KOPT-K1 (cell line): ENCODE data around the gene PTAR1.
"Not testable (repeated sequence)": the region's sequence is repeated elsewhere in the genome, so short reads cannot be mapped to it uniquely, and the experiment has no call there.

Experiments
- H3K27ac ChIP-seq: fragments of 200-600 bp; sonication (generic); 2 replicates; pipeline ENCODE4 v1.5.1; 2016; ENCODE audit warnings: antibody characterized with exemption, mild to moderate bottlenecking, low read depth, low read length; ENCODE audit not compliant: poor library complexity, severe bottlenecking
- H3K36me3 ChIP-seq: fragments of 200-600 bp; sonication (generic); 2 replicates; pipeline ENCODE4 v1.5.1; 2017; ENCODE audit warnings: antibody characterized with exemption, mild to moderate bottlenecking, low read length, moderate library complexity; ENCODE audit not compliant: insufficient read depth
- H3K9me3 ChIP-seq: fragments of 200-600 bp; sonication (generic); 2 replicates; pipeline ENCODE4 v1.5.1; 2017; ENCODE audit warnings: antibody characterized with exemption, low read length, mild to moderate bottlenecking; ENCODE audit not compliant: insufficient read depth, poor library complexity, severe bottlenecking

Gene PTAR1

DNA sequence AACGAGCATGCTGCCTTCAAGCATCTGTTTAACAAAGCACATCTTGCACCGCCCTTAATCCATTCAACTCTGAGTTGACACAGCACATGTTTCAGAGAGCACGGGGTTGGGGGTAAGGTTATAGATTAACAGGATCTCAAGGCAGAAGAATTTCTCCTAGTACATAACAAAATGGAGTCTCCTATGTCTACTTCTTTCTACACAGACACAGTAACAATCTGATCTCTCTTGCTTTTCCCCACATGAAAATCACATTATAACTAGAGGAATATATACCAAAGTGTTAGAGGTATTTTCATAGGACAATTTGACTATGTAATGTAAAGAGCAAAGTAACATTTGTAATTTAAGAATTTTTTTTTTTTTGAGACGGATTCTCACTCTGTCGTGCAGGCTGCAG, 4.1 kb upstream of the PTAR1 start:
- not testable (repeated sequence) for H3K27ac ChIP-seq, H3K9me3 ChIP-seq, H3K36me3 ChIP-seq

DNA sequence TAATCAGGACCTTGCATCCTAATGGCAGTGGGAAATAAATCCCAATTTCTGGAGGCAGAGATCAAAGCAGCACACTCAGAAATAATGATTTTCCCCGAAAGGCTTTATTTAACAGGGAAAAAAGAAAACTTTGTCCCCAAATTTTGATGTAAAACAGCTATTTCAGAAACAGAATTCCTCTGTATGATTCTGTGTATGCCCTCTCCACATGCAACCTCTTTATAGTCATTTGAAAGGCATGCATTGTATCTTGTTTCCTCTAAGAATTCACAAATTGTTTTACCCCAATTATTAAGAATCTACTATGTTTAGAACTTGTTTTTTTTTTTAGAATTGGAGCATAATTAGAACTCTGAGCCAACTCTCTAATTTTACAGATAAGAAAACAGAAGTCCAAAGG, 2.7 kb upstream of the PTAR1 start:
- no peak overlapping the region for H3K27ac ChIP-seq
- no peaks in the 10 kb centered on the region for H3K36me3 ChIP-seq
- no peaks in the 10 kb centered on the region for H3K9me3 ChIP-seq

DNA sequence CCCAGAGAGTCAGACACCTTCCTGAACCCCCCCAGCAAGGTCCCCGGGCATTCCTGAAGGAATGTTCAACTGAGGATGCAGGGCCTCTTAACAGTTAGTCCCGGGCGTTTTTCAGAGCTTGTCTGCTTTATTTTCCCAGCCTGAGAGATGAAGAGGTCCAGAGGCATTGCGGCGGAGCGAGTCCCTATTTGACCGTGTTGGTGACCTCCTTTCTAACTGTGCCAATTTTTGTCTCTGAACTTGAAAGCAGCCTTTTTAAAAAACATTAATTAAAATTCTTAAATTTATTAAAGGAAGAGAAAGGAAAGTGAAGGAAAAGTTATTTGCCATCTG, 433 bp upstream of the PTAR1 start:
- Histone ChIP-seq H3K27ac (peak overlapping the region; percentile 83), H3K36me3 (peaks cover 8% of the 10 kb centered on the region; the same call in 1 of the 2 replicates), H3K9me3 (no peaks in the 10 kb centered on the region)

DNA sequence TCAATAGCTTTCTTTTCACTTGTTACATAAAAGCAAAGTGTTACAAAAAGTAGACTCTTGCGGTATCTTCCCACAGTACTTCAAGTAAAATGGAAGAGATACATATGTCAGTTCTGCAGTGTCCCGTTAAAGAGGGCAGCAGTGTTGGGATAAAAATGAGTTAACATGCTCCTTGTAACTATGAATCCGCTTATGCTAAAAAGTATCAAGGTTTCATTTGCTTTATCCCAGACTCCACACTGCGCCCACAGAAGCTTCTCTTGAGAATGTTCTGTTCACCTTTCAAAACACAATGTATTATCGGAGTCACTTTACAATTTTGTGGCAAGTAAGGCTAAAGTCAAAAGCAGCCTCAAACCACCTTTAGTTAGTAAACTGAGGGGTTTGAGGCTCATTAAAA, 790 bp downstream of the PTAR1 start:
- H3K36me3 ChIP-seq: peaks cover 13% of the 10 kb centered on the region; the same call in 1 of the 2 replicates
- peak overlapping the region; percentile 83 for H3K27ac ChIP-seq
- H3K9me3 ChIP-seq: no peaks in the 10 kb centered on the region

DNA sequence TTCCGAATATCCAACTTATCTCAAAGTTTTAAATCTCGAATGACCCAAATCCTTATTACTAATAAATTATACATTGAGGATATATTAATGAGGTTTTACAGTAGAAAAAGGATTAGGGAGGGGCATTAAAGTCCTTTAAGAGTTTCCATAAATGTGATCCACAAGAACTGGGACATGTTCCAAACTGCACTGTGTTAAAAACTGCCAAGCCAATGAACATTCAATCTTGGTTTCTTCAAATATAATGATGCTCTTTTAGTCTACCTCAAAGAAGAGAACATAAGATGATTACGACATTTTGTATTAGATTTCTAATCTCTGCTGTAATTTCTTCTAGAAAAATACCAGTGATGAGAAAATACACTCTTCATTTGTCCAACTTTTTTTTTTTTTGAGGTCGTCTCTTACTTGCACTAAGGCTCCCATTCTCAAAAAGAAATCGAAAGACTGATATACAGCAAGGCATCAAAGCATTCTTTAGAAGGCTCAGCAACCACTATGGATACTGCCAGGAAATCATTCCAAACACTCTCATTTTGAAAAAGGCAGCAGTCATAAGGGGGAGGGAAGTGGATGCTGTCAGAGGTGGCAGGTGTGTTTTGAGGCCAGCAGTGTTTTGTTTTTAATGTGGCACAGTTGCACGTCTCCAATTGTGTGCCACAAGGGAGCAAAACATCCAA, 1.7 kb downstream of the PTAR1 start:
- peaks cover 22% of the 10 kb centered on the region for H3K36me3 ChIP-seq
- H3K27ac ChIP-seq: peak overlapping the region; percentile 83

DNA sequence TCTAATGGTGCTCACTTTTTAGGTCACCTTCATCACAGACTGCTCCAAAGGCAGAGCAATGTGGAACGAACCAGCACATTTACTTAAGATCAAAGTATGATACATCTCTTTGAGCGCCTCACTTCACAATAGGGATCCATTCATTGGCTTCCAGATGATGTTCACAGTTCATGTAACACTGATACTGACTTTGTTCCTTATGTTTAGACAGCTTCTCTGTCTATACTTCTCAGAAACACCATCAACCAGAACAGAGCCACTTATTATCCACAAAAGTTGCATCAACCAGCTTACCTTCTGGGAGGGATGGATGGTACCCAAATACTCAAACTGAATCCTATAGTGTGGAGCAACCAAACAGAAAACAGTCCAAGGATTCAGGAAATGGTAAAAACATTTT, 4.6 kb downstream of the PTAR1 start:
- Histone ChIP-seq H3K9me3 (no peaks in the 10 kb centered on the region), H3K36me3 (peaks cover 28% of the 10 kb centered on the region), H3K27ac (no peak overlapping the region)

More for the DNA sequence above, 1.7 kb downstream of the PTAR1 start:
- no peaks in the 10 kb centered on the region for H3K9me3 ChIP-seq

DNA sequence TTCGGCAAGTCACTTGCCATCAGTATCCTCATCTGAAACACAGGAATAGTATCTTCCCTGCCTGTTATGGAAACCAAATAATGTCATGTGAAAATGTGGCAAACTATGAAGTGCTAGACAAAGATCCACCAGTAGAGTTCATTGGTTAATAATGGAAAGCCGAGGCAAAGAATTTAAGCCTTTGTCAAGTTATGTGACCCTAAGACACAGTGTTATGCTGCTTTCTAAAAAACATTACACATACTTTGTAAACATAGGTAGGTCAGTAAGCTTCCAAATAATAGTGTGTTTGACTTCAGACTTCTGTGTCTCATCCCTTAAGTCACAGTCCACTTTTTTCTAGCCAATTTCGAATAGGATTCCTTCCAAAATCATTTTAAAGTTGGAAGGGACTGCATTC, 6.0 kb downstream of the PTAR1 start:
- no peaks in the 10 kb centered on the region for H3K9me3 ChIP-seq
- peaks cover 42% of the 10 kb centered on the region for H3K36me3 ChIP-seq
- H3K27ac ChIP-seq: no peak overlapping the region

DNA sequence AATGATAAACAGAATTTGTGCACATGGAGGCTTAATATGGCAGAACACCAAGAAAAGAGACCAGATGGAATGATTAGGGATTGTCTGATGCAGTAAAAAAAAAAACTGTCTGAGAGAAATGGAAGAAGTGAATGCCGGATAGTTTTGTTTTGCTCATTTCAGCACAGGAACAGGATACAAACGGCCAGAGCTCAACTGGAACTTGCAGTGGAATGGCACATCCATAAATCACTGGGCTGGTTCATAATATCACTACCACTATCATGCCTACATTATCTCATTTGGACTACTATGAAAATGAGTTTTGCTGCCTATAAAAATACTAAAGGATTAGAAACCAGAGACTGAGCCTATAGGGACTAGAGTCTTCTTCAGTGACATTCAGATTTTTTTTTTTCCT, 9.7 kb downstream of the PTAR1 start:
- Histone ChIP-seq H3K27ac (no peak overlapping the region), H3K9me3 (no peaks in the 10 kb centered on the region), H3K36me3 (peaks cover 67% of the 10 kb centered on the region)

DNA sequence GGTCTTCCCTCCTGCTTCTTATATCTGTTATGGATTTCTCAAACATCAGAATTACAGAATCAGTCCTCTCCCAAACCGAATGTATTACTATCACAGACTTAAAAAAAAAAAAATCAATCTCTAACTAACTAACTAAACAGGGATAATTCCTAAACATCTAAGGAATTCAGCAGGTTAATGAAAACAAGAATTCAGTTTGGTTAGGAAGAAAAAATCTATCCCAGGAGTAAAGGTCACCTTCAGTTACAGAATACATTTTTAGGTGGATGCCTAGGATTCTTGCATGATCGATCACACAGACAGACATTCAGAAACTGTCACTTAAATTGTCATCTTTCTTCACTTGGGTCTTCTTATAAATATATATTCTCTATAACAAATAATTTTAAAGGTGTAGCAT, 11.5 kb downstream of the PTAR1 start:
- Histone ChIP-seq H3K36me3 (peaks cover 71% of the 10 kb centered on the region), H3K27ac (no peak overlapping the region), H3K9me3 (no peaks in the 10 kb centered on the region)

DNA sequence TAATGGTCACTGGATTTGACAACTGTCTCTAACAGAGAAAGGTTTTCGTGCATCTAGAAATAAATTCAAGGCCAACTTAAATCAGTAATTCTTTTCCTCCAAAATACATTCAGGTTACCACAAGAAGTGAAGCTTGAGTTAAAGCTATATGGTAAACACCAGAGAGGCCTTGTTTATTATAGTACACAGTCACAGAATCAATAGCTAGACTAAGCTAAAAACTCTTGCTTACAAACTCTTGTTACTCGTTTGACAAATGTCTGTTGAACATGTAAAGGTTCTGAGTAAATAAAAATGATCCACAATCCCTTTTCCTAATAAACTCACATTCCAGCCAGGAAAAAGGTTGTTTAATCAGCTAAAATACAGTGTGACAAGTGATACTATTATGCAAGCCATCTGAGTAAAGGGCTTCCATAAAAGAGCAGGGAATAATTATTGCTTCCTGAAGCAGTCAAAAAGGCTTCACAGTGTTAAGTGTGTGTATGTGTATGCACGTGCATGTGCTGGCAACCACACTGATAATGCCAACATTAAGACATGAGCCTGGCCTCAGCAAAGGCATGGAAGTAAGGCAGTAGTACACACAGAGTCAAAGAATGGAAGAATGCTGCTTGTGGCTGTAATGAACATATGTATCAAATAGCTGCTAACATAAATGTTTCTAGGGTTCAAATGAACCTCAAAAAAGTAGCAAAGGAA, 12.8 kb downstream of the PTAR1 start:
- H3K9me3 ChIP-seq: no peaks in the 10 kb centered on the region
- no peak overlapping the region for H3K27ac ChIP-seq
- peaks cover 71% of the 10 kb centered on the region for H3K36me3 ChIP-seq

DNA sequence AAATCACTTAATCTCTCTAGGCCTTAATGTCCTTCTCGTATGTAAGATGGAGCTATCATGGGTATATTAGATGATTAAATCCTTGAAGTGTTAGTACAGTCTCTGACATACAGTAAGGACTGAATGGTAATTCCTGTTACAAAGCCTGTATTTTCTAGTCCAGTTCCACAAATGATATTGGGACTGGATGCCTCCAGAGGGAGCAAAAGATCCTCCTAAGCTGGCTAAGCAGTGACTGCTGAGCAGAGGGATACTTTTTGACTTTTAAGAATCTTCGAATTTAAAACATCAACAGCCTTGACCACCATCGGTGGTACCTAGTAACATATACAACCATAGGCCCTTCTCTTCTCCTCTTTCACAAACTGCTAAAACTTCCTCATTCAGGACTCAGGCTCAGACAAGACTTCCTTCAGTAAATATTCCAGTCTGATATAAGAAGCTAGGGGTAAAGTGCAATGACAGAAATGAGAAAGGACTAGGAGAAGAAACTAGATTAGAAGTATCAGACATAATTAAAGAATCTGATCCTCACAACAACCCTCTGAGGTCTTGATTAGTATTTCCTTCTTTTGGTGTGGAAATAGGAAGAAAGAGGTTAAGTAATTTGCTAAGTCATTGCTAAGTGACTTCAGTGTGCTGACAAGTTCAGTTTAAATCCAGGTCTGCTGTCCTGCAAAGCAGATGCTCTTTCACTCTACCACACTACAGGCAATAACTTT, 13.9 kb downstream of the PTAR1 start:
- H3K36me3 ChIP-seq: peaks cover 82% of the 10 kb centered on the region
- H3K27ac ChIP-seq: no peak overlapping the region
- H3K9me3 ChIP-seq: no peaks in the 10 kb centered on the region

DNA sequence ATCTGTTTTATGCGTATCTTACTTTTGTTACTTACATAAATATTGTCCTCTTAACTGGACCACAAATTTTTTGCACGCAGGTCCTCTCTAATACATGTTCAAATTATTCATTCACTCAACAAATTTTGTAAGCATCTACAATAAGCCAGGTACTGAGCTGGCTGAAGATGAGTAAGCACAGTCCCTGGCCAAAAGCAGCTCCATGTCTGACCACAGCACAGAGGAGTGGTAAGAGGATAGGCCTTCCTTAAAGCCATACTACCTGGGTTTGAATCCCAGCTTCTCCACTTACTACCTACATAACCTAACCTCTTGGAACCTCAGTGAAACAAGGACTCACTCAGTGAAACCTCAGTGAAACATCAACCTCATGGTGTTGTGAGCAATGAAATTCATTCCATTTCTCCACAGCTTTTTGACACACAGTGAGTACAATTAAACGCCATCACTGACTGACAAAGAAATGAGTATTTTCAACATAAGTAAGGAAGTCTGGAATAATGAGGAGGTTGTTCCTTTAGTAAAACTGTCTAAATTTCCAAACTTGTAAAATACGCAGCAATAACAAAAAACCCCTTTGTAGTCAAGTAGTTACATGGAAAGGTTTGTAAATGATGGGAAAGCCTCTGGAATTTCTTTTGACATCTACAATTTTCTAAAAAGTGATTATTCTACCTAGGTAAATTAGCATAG, 15.0 kb downstream of the PTAR1 start:
- peaks cover 81% of the 10 kb centered on the region for H3K36me3 ChIP-seq
- H3K9me3 ChIP-seq: no peaks in the 10 kb centered on the region
- H3K27ac ChIP-seq: no peak overlapping the region

DNA sequence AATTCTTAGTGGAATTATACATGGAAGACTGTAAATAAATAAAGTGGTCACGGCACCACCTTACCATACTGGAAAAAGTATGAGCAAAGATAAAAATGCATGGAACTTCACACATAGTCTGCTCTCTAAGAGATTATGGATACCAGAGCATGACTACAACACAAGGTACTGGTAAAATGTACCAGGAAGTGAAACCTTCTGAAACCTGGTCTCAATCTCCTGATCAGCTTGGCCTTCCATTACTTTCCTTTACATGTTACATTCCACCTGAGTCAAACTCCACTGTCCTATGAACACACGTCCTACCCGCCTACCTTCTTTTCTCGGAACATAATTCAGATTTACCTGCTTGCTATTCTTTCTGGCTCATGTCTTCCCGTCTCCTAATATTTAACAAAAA, 15.9 kb downstream of the PTAR1 start:
- Histone ChIP-seq H3K36me3 (peaks cover 78% of the 10 kb centered on the region), H3K27ac (no peak overlapping the region), H3K9me3 (no peaks in the 10 kb centered on the region)

DNA sequence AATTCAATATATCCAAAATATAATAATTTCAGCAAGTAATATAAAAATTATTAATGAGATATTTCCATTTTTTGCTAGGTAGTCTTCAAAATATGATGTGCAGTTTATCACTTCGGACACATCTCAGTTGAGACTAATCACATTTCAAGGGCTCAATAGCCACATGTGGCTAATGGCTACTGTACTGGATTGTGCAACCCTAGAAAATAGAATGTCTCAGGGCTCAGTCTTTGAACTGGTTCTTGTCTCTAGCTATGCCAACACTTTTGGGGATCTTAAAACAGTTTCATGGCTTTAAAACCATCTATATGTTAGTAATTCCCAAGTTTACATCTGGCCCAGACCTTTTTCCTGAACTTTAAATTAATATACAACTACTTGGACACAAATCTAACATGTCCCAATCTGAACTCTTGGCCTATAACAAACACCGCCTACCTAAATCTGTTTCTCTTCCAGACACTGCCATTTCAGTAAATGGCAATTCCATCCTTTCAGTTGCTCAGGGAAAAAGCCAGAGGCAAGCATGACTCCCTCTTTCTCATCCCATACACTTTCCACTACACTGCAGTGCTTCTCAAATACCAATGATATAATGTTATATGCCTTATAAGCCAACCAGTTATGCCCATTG, 18.8 kb downstream of the PTAR1 start:
- Histone ChIP-seq H3K36me3 (peaks cover 66% of the 10 kb centered on the region), H3K27ac (no peak overlapping the region), H3K9me3 (no peaks in the 10 kb centered on the region)

DNA sequence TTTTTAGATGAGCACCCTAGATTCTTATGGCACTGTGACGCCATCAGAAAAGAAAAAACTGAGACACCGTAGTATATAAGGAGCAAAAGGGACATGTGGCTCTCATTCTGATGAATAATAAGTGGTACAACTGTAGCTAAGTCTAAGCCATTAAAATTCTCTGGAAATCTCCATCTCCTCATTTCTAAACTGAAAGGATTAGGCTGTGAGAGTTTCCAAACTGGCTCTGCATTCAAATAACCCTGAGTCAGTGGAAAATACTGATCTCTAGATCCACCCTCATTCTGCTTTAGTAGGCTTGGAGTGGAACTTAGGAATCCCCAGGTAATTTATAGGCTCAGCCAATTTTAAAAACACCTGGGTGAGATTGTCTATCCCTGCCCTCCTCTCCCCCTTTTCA, 28.5 kb downstream of the PTAR1 start:
- Histone ChIP-seq H3K27ac (no peak overlapping the region), H3K36me3 (peaks cover 79% of the 10 kb centered on the region)

More for the DNA sequence above, 28.5 kb downstream of the PTAR1 start:
- no peaks in the 10 kb centered on the region for H3K9me3 ChIP-seq
